Ishikawa (cell line): ENCODE data around the gene PDP2.

Experiments
- EP300 ChIP-seq: IDR thresholded peaks from 2 replicates; pipeline ENCODE4 v1.6.1; 2012; ENCODE audit warnings: borderline replicate concordance
- TAF1 ChIP-seq: IDR thresholded peaks from 2 replicates; pipeline ENCODE4 v1.6.1; 2012; ENCODE audit warnings: low read depth, mild to moderate bottlenecking
- TEAD4 ChIP-seq: IDR thresholded peaks from 2 replicates; pipeline ENCODE4 v1.6.1; 2012
- TF ChIP-seq, protein P1 (sequence below): IDR thresholded peaks from 2 replicates; pipeline ENCODE4 v1.6.1; 2012; ENCODE audit warnings: low read depth, mild to moderate bottlenecking

DNA sequence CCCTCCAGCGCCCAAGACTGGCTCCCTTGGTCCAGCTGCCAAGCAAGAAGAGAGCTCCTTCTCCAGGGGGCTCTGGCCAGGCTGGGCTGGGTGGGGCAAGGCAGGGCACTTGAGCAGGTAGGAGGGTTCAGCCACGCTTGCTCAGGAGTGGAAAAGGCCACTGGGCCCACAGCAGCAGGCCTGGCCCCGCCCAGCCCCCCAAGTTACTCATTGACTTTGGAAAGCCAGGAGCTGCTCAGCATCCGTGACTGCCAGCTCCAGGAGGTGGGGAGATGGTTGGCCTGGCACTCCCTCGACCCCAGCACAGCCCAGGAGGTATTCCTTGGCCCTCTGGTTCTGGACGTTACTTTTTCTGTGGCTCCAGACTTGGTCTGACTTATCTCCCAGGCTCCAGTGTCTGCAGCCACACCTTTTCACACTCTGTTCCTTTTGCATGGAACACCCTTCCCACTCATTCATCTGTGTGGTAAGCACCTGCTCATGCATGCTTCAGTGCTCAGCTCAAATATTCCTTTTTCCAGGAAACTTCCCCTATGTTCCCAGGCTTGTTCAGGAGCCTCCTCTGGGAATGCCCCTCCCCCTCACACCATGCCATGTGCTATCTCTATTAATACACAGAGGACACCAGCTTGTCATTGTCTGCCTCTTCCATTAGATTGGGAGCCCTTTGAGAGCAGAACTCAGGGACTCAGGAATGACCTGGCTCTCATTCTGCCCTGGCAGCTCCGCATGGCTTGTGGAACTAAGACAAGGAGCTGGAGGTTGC, 38.7 kb downstream of the PDP2 start, which contains the start of gene CDH16:
- TF ChIP-seq EP300 (no peak), TEAD4 (no peak), TAF1 (no peak)
- TF ChIP-seq, protein P1, sequence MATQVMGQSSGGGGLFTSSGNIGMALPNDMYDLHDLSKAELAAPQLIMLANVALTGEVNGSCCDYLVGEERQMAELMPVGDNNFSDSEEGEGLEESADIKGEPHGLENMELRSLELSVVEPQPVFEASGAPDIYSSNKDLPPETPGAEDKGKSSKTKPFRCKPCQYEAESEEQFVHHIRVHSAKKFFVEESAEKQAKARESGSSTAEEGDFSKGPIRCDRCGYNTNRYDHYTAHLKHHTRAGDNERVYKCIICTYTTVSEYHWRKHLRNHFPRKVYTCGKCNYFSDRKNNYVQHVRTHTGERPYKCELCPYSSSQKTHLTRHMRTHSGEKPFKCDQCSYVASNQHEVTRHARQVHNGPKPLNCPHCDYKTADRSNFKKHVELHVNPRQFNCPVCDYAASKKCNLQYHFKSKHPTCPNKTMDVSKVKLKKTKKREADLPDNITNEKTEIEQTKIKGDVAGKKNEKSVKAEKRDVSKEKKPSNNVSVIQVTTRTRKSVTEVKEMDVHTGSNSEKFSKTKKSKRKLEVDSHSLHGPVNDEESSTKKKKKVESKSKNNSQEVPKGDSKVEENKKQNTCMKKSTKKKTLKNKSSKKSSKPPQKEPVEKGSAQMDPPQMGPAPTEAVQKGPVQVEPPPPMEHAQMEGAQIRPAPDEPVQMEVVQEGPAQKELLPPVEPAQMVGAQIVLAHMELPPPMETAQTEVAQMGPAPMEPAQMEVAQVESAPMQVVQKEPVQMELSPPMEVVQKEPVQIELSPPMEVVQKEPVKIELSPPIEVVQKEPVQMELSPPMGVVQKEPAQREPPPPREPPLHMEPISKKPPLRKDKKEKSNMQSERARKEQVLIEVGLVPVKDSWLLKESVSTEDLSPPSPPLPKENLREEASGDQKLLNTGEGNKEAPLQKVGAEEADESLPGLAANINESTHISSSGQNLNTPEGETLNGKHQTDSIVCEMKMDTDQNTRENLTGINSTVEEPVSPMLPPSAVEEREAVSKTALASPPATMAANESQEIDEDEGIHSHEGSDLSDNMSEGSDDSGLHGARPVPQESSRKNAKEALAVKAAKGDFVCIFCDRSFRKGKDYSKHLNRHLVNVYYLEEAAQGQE = no peak
